Liver (tissue), 9 donors: ENCODE data around the gene HTRA1. TPM values are rescaled to one million over a fixed set of nuclear protein-coding genes. Genes with fewer than 3 reads are reported as not detected.

Experiments used
- DNase-seq: peaks from one replicate; pipeline ENCODE4 v3.0.0-alpha.2; 2017; ENCODE audit warnings: low spot score
- H3K27ac ChIP-seq, 2 donors: one replicate each; pipeline ENCODE4 v1.7.0; 2013; ENCODE audit warnings: inconsistent platforms in 2 of 2, low read length in 2 of 2, control low read depth in 1 of 2, low read depth in 1 of 2, mild to moderate bottlenecking in 1 of 2
- H3K27me3 ChIP-seq, 4 donors: one replicate each; pipeline versions ENCODE4 v1.6.1 to v1.7.0; 2013; ENCODE audit warnings: low read length in 3 of 4, inconsistent platforms in 1 of 4, mild to moderate bottlenecking in 1 of 4, moderate library complexity in 1 of 4; ENCODE audit not compliant: control insufficient read depth in 4 of 4, insufficient read depth in 4 of 4
- H3K36me3 ChIP-seq, 4 donors: one replicate each; pipeline versions ENCODE4 v1.6.1 to v1.7.0; 2013; ENCODE audit warnings: low read length in 3 of 4, mild to moderate bottlenecking in 3 of 4, low read depth in 1 of 4, moderate library complexity in 1 of 4; ENCODE audit not compliant: control insufficient read depth in 4 of 4, insufficient read depth in 3 of 4
- H3K4me1 ChIP-seq, 4 donors: one replicate each; pipeline versions ENCODE4 v1.6.1 to v1.7.0; 2013; ENCODE audit warnings: low read length in 3 of 4, mild to moderate bottlenecking in 3 of 4, moderate library complexity in 1 of 4; ENCODE audit not compliant: control insufficient read depth in 4 of 4, insufficient read depth in 4 of 4
- H3K4me3 ChIP-seq, 3 donors: one replicate each; pipeline versions ENCODE4 v1.6.1 to v1.7.0; 2013; ENCODE audit warnings: low read length in 3 of 3, control low read depth in 1 of 3, low read depth in 1 of 3, mild to moderate bottlenecking in 1 of 3
- H3K9ac ChIP-seq, 2 donors: one replicate each; pipeline ENCODE4 v1.7.0; 2013; ENCODE audit warnings: low read length in 2 of 2, mild to moderate bottlenecking in 2 of 2, moderate library complexity in 2 of 2, control low read depth in 1 of 2, low read depth in 1 of 2
- H3K9me3 ChIP-seq, 4 donors: one replicate each; pipeline versions ENCODE4 v1.6.1 to v1.7.0; 2013; ENCODE audit warnings: low read length in 3 of 4; ENCODE audit not compliant: control insufficient read depth in 4 of 4
- EGR1 ChIP-seq, 2 donors: IDR thresholded peaks; 2 replicates each; pipeline ENCODE4 v1.6.1; 2016 to 2018; ENCODE audit warnings: antibody characterized with exemption in 2 of 2, low read depth in 2 of 2
- FOXA1 ChIP-seq: IDR thresholded peaks from 2 replicates; pipeline ENCODE4 v1.6.1; 2016; ENCODE audit warnings: antibody characterized with exemption
- FOXA2 ChIP-seq: IDR thresholded peaks from 2 replicates; pipeline ENCODE4 v1.6.1; 2016; ENCODE audit warnings: antibody characterized with exemption
- GABPA ChIP-seq, 2 donors: IDR thresholded peaks in 1 of 2; conservative IDR thresholded peaks in 1 of 2; 2 replicates each; pipeline ENCODE4 v1.6.1; 2016; ENCODE audit warnings: antibody characterized with exemption in 2 of 2, mild to moderate bottlenecking in 1 of 2, moderate library complexity in 1 of 2
- HNF4A ChIP-seq, 2 donors: conservative IDR thresholded peaks; 2 replicates each; pipeline ENCODE4 v1.6.1; 2016; ENCODE audit warnings: antibody characterized with exemption in 2 of 2, mild to moderate bottlenecking in 2 of 2
- HNF4G ChIP-seq: IDR thresholded peaks from 2 replicates; pipeline ENCODE4 v1.6.1; 2016; ENCODE audit warnings: antibody characterized with exemption
- JUND ChIP-seq, 2 donors: IDR thresholded peaks; 2 replicates each; pipeline ENCODE4 v1.6.1; 2016; ENCODE audit warnings: antibody characterized with exemption in 2 of 2
- NR2F2 ChIP-seq: IDR thresholded peaks from 2 replicates; pipeline ENCODE4 v1.6.1; 2016; ENCODE audit warnings: antibody characterized with exemption
- RAD21 ChIP-seq, 2 donors: IDR thresholded peaks; 2 replicates each; pipeline ENCODE4 v1.6.1; 2016; ENCODE audit warnings: antibody characterized with exemption in 2 of 2, mild to moderate bottlenecking in 2 of 2
- RXRA ChIP-seq, 2 donors: IDR thresholded peaks; 2 replicates each; pipeline ENCODE4 v1.6.1; 2017 to 2018; ENCODE audit warnings: antibody characterized with exemption in 2 of 2, mild to moderate bottlenecking in 1 of 2
- SP1 ChIP-seq: IDR thresholded peaks from 2 replicates; pipeline ENCODE4 v1.6.1; 2018; ENCODE audit warnings: antibody characterized with exemption, mild to moderate bottlenecking
- TAF1 ChIP-seq: conservative IDR thresholded peaks from 2 replicates; pipeline ENCODE4 v1.6.1; 2016; ENCODE audit warnings: antibody characterized with exemption, mild to moderate bottlenecking
- YY1 ChIP-seq: IDR thresholded peaks from 2 replicates; pipeline ENCODE4 v1.6.1; 2016; ENCODE audit warnings: antibody characterized with exemption, mild to moderate bottlenecking
- WGBS: extraction: QIAGEN DNeasy Blood & Tissue Kit; methylation state at CpG from one replicate; pipeline ENCODE4 v1.1.7; 2013; 5-methylcytosine and 5-hydroxymethylcytosine counted together
- polyA plus RNA-seq, 2 donors: library from polyadenylated mRNA; stranded (reverse) in 1 of 2; unstranded in 1 of 2; fragments of 200-250 nt in 1 of 2; fragments of >200 nt in 1 of 2; fragmentation: Nextera tagmentation in 1 of 2; extraction: Ambion mirVana in 1 of 2; gene quantifications; one replicate each; pipeline versions ENCODE4 v1.2.1 to v1.2.3, GENCODE V29; 2013 to 2015
- total RNA-seq, 2 donors: library from RNA; depleted of rRNA; stranded (reverse); fragments of >200 nt; gene quantifications; one replicate each; pipeline ENCODE4 v1.2.3, GENCODE V29; 2014
- TF ChIP-seq, protein P1 (sequence below): IDR thresholded peaks from 2 replicates; pipeline ENCODE4 v1.6.1; 2016; ENCODE audit warnings: antibody characterized with exemption, mild to moderate bottlenecking
- TF ChIP-seq, protein P2 (sequence below): IDR thresholded peaks from 2 replicates; pipeline ENCODE4 v1.6.1; 2016; ENCODE audit warnings: antibody characterized with exemption
- TF ChIP-seq, protein P3 (sequence below): fragments of 150-350 bp; IDR thresholded peaks from 2 replicates; pipeline ENCODE4 v1.5.1; 2017; ENCODE audit warnings: improper control_type of control experiment, low read depth, low read length; ENCODE audit not compliant: missing input control
- TF ChIP-seq, protein P4 (sequence below): IDR thresholded peaks from 2 replicates; pipeline ENCODE4 v1.6.1; 2016; ENCODE audit warnings: antibody characterized with exemption
- TF ChIP-seq, protein P5 (sequence below): IDR thresholded peaks from 2 replicates; pipeline ENCODE4 v1.6.1; 2016; ENCODE audit warnings: antibody characterized with exemption
- donor health status: healthy.
- donor health status: healthy.
- donor health status: healthy.
- donor health status: healthy.
- donor health status: healthy.

The HTRA1 gene
- total and polyA plus RNA-seq, 4 donors = 4.3 to 289 (median 72.1) TPM

DNA sequence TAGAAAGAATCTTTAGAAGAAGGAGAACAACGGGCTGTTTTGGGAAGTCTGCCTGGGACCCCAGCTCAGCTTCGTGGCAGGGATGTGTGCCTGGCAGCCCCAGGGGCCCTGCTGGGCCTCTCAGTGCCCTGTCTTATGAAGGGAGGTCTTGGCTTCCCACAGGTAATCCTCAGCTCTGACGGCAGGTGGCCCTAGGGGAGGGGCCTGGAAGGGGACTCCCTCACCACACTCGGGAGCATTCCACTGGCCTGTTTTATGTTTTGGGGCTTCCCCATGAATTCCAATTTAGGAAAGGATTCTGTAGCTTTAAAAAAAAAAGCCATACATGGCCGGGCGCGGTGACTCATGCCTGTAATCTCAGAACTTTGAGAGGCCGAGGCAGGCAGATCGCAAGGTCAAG lies 96.2 kb downstream of the HTRA1 start:
- Histone ChIP-seq H3K27ac (no peak overlapping the region), H3K4me1 (no peaks in the 10 kb centered on the region), H3K27me3 (peaks cover 0 to 3% (median 0%) of the 10 kb centered on the region in 4 donors), H3K9ac (no peak overlapping the region), H3K4me3 (no peak overlapping the region), H3K9me3 (no peaks in the 10 kb centered on the region), H3K36me3 (no peaks in the 10 kb centered on the region)
- no peak for DNase-seq
- no peak for TF ChIP-seq FOXA2
- no peak for TF ChIP-seq HNF4A (conservative IDR thresholded peaks at IDR 0.05)
- no peak for TF ChIP-seq GABPA (IDR thresholded peaks at IDR 0.05 in 1 of 2, conservative IDR thresholded peaks at IDR 0.05 in 1 of 2)
- TF ChIP-seq, protein P1, sequence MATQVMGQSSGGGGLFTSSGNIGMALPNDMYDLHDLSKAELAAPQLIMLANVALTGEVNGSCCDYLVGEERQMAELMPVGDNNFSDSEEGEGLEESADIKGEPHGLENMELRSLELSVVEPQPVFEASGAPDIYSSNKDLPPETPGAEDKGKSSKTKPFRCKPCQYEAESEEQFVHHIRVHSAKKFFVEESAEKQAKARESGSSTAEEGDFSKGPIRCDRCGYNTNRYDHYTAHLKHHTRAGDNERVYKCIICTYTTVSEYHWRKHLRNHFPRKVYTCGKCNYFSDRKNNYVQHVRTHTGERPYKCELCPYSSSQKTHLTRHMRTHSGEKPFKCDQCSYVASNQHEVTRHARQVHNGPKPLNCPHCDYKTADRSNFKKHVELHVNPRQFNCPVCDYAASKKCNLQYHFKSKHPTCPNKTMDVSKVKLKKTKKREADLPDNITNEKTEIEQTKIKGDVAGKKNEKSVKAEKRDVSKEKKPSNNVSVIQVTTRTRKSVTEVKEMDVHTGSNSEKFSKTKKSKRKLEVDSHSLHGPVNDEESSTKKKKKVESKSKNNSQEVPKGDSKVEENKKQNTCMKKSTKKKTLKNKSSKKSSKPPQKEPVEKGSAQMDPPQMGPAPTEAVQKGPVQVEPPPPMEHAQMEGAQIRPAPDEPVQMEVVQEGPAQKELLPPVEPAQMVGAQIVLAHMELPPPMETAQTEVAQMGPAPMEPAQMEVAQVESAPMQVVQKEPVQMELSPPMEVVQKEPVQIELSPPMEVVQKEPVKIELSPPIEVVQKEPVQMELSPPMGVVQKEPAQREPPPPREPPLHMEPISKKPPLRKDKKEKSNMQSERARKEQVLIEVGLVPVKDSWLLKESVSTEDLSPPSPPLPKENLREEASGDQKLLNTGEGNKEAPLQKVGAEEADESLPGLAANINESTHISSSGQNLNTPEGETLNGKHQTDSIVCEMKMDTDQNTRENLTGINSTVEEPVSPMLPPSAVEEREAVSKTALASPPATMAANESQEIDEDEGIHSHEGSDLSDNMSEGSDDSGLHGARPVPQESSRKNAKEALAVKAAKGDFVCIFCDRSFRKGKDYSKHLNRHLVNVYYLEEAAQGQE = no peak
- no peak for TF ChIP-seq HNF4G
- TF ChIP-seq JUND (IDR thresholded peaks at IDR 0.05) = no peak
- TF ChIP-seq, protein P2, sequence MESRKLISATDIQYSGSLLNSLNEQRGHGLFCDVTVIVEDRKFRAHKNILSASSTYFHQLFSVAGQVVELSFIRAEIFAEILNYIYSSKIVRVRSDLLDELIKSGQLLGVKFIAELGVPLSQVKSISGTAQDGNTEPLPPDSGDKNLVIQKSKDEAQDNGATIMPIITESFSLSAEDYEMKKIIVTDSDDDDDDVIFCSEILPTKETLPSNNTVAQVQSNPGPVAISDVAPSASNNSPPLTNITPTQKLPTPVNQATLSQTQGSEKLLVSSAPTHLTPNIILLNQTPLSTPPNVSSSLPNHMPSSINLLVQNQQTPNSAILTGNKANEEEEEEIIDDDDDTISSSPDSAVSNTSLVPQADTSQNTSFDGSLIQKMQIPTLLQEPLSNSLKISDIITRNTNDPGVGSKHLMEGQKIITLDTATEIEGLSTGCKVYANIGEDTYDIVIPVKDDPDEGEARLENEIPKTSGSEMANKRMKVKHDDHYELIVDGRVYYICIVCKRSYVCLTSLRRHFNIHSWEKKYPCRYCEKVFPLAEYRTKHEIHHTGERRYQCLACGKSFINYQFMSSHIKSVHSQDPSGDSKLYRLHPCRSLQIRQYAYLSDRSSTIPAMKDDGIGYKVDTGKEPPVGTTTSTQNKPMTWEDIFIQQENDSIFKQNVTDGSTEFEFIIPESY = no peak
- TF ChIP-seq YY1 = no peak
- no peak for TF ChIP-seq NR2F2
- no peak for TF ChIP-seq SP1
- TF ChIP-seq, protein P3, sequence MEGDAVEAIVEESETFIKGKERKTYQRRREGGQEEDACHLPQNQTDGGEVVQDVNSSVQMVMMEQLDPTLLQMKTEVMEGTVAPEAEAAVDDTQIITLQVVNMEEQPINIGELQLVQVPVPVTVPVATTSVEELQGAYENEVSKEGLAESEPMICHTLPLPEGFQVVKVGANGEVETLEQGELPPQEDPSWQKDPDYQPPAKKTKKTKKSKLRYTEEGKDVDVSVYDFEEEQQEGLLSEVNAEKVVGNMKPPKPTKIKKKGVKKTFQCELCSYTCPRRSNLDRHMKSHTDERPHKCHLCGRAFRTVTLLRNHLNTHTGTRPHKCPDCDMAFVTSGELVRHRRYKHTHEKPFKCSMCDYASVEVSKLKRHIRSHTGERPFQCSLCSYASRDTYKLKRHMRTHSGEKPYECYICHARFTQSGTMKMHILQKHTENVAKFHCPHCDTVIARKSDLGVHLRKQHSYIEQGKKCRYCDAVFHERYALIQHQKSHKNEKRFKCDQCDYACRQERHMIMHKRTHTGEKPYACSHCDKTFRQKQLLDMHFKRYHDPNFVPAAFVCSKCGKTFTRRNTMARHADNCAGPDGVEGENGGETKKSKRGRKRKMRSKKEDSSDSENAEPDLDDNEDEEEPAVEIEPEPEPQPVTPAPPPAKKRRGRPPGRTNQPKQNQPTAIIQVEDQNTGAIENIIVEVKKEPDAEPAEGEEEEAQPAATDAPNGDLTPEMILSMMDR = no peak
- TF ChIP-seq FOXA1 = no peak
- TF ChIP-seq, protein P4, sequence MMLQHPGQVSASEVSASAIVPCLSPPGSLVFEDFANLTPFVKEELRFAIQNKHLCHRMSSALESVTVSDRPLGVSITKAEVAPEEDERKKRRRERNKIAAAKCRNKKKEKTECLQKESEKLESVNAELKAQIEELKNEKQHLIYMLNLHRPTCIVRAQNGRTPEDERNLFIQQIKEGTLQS = no peak
- TF ChIP-seq EGR1 (IDR thresholded peaks at IDR 0.05; ENCODE audit: low read depth in 2 of 2) = no peak
- no peak for TF ChIP-seq RXRA (IDR thresholded peaks at IDR 0.05)
- no peak for TF ChIP-seq TAF1
- no peak for TF ChIP-seq RAD21 (IDR thresholded peaks at IDR 0.05)
- TF ChIP-seq, protein P5, sequence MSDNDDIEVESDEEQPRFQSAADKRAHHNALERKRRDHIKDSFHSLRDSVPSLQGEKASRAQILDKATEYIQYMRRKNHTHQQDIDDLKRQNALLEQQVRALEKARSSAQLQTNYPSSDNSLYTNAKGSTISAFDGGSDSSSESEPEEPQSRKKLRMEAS = no peak
- 41% methylated on average over 9 of the region's 9 CpGs for WGBS
